Activated T-helper 1 cell treated with anti-CD3 and anti-CD28 coated beads, Interleukin-12 subunit alpha, Interleukin-12 subunit beta, Interleukin-2, Interleukin-4 antibody, amounts not matched to agents 30 ng/mL and 10 ng/mL and 1 ng/mL, durations not matched to agents 14 hours and 24 hours and 36 hours (primary cell): ENCODE measurements around the gene SLC22A8. TPM values are rescaled to one million over a fixed set of nuclear protein-coding genes. Genes with fewer than 3 reads are reported as not detected.

ENCODE experiments used
- DNase-seq: peaks from one replicate; pipeline ENCODE4 v3.0.0; 2021; ENCODE audit warnings: low spot score
- H3K27ac Mint-ChIP-seq: one replicate; pipeline ENCODE4 v1.8.0; 2021; ENCODE audit warnings: mild to moderate bottlenecking, mixed read lengths
- H3K27me3 Mint-ChIP-seq: one replicate; pipeline ENCODE4 v1.8.0; 2022; ENCODE audit warnings: mild to moderate bottlenecking, moderate library complexity, mixed read lengths; ENCODE audit not compliant: insufficient read depth
- H3K36me3 Mint-ChIP-seq: one replicate; pipeline ENCODE4 v1.8.0; 2021; ENCODE audit warnings: low read depth, mixed read lengths
- H3K4me1 Mint-ChIP-seq: one replicate; pipeline ENCODE4 v1.8.0; 2021; ENCODE audit warnings: low read depth, mixed read lengths
- H3K4me3 Mint-ChIP-seq: one replicate; pipeline ENCODE4 v1.8.0; 2021; ENCODE audit warnings: mild to moderate bottlenecking, moderate library complexity, mixed read lengths
- H3K9me3 Mint-ChIP-seq: one replicate; pipeline ENCODE4 v1.8.0; 2021; ENCODE audit warnings: mixed read lengths
- intact Hi-C: fragments of 100-400 bp; cut with micrococcal nuclease; formaldehyde crosslinking; loops from one replicate; pipeline ENCODE4 v1.15.1; 2024
- total RNA-seq: library from RNA; stranded (reverse); gene quantifications from 2 replicates; pipeline ENCODE4 v1.2.3, GENCODE V29; 2022

Gene SLC22A8
- total RNA-seq, 1 donor from 2014 or later: not detected

DNA sequence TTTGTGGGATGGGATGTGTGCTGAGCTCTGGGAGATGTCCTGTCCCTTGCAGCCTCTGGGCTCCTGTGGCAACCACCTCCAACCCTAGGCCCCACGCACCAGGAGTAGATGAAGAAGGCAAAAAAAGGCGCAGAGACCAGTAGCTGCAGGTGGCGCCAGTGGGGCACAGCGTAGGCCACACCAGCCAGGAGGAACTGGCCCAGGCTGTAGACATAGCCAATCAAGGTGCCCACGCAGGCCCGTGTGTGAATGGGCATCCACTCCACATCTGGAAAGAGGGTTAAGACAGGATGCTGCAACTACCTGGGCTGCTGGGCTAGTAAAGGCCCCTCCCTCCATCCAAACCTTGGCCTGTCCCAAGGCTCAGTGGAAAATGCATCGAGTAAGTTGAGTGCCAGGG, 33.9 kb downstream of the SLC22A8 start:
- H3K36me3 Mint-ChIP-seq: no peaks in the 10 kb centered on the region
- H3K27me3 Mint-ChIP-seq: peaks cover under 1% of the 10 kb centered on the region
- no peak for DNase-seq
- H3K4me1 Mint-ChIP-seq: no peaks in the 10 kb centered on the region
- intact Hi-C loops: no loop called here
- H3K27ac Mint-ChIP-seq: no peak overlapping the region
- H3K4me3 Mint-ChIP-seq: no peak overlapping the region
- no peaks in the 10 kb centered on the region for H3K9me3 Mint-ChIP-seq

GRCh38 chr11:62980133-62980760, 35.4 kb downstream of the SLC22A8 start:
- H3K27me3 Mint-ChIP-seq: no peaks in the 10 kb centered on the region
- no peaks in the 10 kb centered on the region for H3K9me3 Mint-ChIP-seq
- H3K36me3 Mint-ChIP-seq: no peaks in the 10 kb centered on the region
- no peak overlapping the region for H3K4me3 Mint-ChIP-seq
- H3K4me1 Mint-ChIP-seq: no peaks in the 10 kb centered on the region
- no peak overlapping the region for H3K27ac Mint-ChIP-seq
- intact Hi-C loops: no loop called here
- no peak for DNase-seq

DNA sequence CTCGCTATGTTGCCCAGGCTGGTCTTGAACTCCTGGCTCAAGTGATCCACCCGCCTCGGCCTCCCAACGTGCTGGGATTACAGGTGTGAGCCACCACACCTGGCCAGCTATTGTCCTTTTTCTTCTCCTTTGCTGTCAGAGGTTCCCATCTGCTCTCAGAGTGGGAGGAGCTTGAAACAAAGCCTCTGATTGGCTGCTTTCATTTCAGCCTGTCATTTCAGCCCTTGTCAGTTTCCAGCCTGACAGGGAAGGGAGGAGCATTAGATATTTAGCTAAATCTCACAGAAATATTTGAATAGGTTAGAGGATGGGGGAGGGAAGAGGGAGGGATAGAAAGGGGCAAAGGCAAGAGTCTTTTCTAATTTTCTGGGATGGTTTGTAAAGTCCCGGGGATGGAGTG, 39.5 kb downstream of the SLC22A8 start:
- DNase-seq: no peak

DNA sequence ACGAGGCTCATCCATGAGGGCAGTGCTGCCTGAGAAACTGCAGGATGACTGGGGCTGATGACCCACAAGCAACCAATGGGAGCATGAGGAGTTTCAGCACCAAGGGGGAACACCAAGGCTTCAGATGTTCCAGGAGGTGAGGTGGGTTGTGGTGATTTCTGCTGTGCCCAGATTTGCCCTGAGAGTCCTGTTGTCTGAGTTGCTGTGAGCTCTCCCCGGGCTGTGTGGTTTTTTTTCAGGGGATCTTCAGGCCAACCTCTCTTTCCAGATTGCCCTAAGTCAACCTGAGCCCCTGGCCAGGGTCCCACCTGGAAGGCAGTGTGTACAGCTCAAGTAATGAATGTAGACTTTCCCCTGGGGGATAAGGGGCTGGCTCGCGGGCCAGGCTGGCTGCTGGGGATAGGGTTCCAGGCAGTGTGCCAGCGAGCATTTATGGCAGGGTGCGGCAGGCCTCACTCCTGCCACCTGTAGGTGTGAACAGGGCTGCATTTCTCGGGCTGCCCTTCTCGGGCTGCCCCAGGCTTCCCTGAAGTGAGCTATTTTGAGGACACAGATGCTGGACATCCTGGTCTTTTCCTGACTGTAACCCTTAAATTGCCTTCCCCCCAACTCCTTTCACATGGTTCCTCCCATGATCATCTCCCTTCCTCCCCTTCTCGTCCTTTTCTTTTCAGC, 40.7 kb downstream of the SLC22A8 start:
- H3K36me3 Mint-ChIP-seq: no peaks in the 10 kb centered on the region
- no peaks in the 10 kb centered on the region for H3K4me1 Mint-ChIP-seq
- peaks cover 3% of the 10 kb centered on the region for H3K27me3 Mint-ChIP-seq
- H3K4me3 Mint-ChIP-seq: no peak overlapping the region
- no peak overlapping the region for H3K27ac Mint-ChIP-seq
- no peak for DNase-seq
- H3K9me3 Mint-ChIP-seq: no peaks in the 10 kb centered on the region
- intact Hi-C loops: loop anchor here (1.0 kb wide), 1 partner anchor 69 kb away; no protein-coding TSS in a partner anchor

More for the DNA sequence above, 39.5 kb downstream of the SLC22A8 start:
- Mint-ChIP-seq H3K27ac (no peak overlapping the region), H3K27me3 (no peaks in the 10 kb centered on the region), H3K9me3 (no peaks in the 10 kb centered on the region), H3K4me3 (no peak overlapping the region), H3K36me3 (no peaks in the 10 kb centered on the region), H3K4me1 (no peaks in the 10 kb centered on the region)
- intact Hi-C loops: no loop called here

GRCh38 chr11:62965574-62965973, 50.1 kb downstream of the SLC22A8 start:
- no peaks in the 10 kb centered on the region for H3K4me1 Mint-ChIP-seq
- no peak for DNase-seq
- peaks cover 20% of the 10 kb centered on the region for H3K27me3 Mint-ChIP-seq
- no peak overlapping the region for H3K4me3 Mint-ChIP-seq
- H3K27ac Mint-ChIP-seq: no peak overlapping the region
- no peaks in the 10 kb centered on the region for H3K9me3 Mint-ChIP-seq
- intact Hi-C loops: no loop called here
- H3K36me3 Mint-ChIP-seq: no peaks in the 10 kb centered on the region

DNA sequence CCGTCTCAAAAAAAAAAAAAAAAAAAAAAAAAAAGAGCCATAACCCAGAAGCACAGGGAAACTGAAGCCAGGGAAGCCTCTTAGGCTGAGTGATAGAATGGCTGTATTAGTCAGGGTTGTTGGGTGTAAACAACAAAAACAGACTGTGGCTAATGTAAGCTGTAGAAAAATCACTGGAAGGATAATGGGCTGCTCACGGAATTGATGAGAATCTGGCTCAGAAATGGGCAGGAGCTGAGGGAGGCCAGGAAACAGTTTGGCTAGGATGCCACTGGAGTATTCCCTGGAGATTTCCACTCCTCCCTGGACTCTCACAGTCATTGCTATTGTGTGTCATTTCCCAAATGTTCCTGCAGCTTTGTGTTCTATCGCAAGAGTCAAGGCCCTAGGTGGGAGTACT, 53.2 kb downstream of the SLC22A8 start:
- intact Hi-C loops: no loop called here
- Mint-ChIP-seq H3K36me3 (no peaks in the 10 kb centered on the region), H3K27me3 (peaks cover 9% of the 10 kb centered on the region), H3K27ac (no peak overlapping the region), H3K4me3 (no peak overlapping the region), H3K4me1 (no peaks in the 10 kb centered on the region), H3K9me3 (no peaks in the 10 kb centered on the region)
- DNase-seq: no peak

DNA sequence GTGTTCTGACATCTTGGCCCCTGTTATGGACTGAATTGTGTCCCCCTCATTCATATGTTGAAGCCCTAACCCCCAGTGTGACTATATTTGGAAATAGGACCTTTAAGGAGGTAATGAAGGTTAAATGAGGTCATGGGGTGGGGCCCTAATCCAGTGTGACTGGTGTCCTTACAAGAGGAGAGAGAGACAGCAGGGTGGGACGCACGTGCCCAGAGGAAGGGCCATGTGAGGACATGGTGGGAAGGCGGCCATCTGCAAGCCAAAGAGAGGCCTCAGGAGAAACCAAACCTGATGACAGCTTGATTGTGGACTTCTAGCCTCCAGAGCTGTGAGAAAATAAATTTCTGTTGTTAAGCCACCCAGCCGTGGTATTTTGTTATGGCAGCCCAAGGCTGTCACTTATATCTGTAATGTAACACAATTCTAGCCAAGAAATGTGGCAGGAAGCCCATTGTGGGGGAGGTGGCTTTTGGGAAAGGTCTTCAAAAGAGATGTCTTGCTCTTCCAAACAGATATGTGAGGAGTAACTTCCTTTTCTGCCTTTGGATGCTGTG, 54.5 kb downstream of the SLC22A8 start:
- Mint-ChIP-seq H3K4me1 (no peaks in the 10 kb centered on the region), H3K4me3 (no peak overlapping the region)

DNA sequence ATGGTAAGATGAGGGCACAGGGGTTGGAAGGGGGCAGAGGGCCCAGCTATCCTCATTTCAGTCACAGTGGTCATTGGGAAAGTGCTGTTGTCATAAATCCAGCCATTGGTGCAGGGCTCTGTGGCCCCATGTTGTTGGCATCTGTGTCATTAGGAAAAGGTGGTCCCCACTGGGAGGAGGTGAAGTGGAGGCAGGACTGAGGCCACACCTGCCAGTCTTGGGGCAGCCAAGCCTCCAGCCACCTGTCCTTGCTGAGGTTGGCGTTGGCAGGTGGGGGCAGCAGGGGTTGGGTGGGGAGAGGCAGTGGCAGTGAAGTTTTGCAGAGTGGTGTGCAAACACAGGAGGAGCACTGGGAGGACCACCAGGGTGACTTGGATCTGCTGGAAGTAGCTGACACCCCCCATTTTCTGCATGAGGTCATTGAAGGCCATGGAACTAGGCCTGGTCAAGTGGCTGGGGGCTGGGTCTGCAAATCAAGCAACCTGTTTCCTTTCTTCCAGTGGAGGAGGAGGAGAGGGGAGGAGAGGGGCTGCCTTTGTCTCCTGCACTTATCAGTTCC, 56.1 kb downstream of the SLC22A8 start:
- no peaks in the 10 kb centered on the region for H3K9me3 Mint-ChIP-seq
- no peak for DNase-seq
- H3K36me3 Mint-ChIP-seq: no peaks in the 10 kb centered on the region
- intact Hi-C loops: no loop called here
- H3K4me1 Mint-ChIP-seq: no peaks in the 10 kb centered on the region
- H3K27ac Mint-ChIP-seq: no peak overlapping the region
- H3K4me3 Mint-ChIP-seq: no peak overlapping the region
- H3K27me3 Mint-ChIP-seq: peaks cover 11% of the 10 kb centered on the region

More for the DNA sequence above, 54.5 kb downstream of the SLC22A8 start:
- no peak overlapping the region for H3K27ac Mint-ChIP-seq
- H3K9me3 Mint-ChIP-seq: no peaks in the 10 kb centered on the region
- DNase-seq: no peak
- peaks cover 11% of the 10 kb centered on the region for H3K27me3 Mint-ChIP-seq
- no peaks in the 10 kb centered on the region for H3K36me3 Mint-ChIP-seq
- intact Hi-C loops: no loop called here

DNA sequence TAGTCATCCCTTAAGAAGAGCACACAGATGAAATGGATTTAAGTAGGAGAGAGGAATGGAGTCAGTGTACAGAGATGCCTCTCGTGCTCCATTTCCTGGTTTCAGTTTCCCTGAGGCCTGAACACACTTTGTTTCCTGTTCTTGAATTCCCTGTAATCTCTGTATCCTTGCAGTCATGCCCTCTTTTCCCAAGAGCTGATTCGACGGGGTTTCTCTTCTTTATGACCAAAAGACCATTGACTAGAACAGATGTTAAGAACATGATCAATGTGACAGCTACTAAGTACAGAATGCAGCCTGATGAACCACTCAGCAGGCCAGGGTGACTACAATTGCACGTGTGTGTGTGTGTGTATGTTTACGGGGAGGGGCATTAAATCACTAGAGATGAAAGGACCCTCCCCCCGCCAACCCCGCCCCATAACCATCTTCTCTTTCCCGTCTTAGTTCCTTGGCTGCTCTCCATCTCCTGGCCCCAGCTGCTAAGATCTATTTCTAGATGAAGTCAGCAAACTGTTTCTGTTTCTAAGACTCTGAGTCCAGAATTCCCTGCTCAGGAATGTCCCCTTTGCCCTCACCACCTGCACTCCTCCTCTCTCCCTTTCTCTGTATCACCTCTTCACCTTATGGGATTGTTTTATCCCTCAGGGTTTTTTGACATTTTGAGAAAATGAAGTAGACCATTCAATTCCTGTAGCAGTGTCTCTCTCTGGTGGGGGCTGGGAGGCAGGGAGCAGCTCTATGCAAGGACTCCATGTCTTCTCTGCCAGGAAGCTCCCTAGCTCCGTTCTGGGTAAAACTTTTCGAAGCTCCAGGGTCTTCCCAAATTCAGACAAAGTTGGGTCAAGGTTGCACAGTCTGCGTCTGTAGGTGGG, 56.9 kb downstream of the SLC22A8 start:
- intact Hi-C loops: no loop called here
- no peaks in the 10 kb centered on the region for H3K4me1 Mint-ChIP-seq
- no peak overlapping the region for H3K4me3 Mint-ChIP-seq
- DNase-seq: no peak
- peaks cover 11% of the 10 kb centered on the region for H3K27me3 Mint-ChIP-seq
- no peak overlapping the region for H3K27ac Mint-ChIP-seq
- H3K9me3 Mint-ChIP-seq: no peaks in the 10 kb centered on the region
- H3K36me3 Mint-ChIP-seq: no peaks in the 10 kb centered on the region

DNA sequence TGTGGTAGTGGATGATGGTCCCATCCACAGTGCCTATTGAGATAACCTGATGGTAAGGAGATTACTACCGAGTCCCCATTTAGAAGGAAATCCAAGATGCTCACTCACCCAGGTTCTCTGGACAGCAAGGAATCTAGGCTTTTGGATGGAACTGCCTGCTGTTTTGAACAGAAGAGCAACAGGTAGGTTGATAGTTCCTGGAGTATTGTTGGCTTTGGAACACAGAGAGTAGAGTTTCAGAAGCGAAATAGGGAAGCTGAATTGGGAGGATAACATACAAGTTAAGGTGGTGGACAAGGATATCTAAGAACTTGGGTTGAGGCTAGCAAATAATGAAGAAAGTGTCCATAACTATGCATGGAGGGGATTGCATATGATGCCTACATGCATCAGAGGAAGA, 58.5 kb downstream of the SLC22A8 start:
- H3K4me1 Mint-ChIP-seq: no peaks in the 10 kb centered on the region
- H3K36me3 Mint-ChIP-seq: no peaks in the 10 kb centered on the region
- DNase-seq: no peak
- no peaks in the 10 kb centered on the region for H3K9me3 Mint-ChIP-seq
- H3K27ac Mint-ChIP-seq: no peak overlapping the region
- peaks cover 9% of the 10 kb centered on the region for H3K27me3 Mint-ChIP-seq
- intact Hi-C loops: no loop called here
- H3K4me3 Mint-ChIP-seq: no peak overlapping the region

GRCh38 chr11:62954478-62954877, 61.2 kb downstream of the SLC22A8 start:
- H3K4me1 Mint-ChIP-seq: no peaks in the 10 kb centered on the region
- intact Hi-C loops: no loop called here
- peaks cover 12% of the 10 kb centered on the region for H3K27me3 Mint-ChIP-seq
- no peaks in the 10 kb centered on the region for H3K36me3 Mint-ChIP-seq
- no peaks in the 10 kb centered on the region for H3K9me3 Mint-ChIP-seq
- H3K4me3 Mint-ChIP-seq: no peak overlapping the region
- H3K27ac Mint-ChIP-seq: no peak overlapping the region
- DNase-seq: no peak

DNA sequence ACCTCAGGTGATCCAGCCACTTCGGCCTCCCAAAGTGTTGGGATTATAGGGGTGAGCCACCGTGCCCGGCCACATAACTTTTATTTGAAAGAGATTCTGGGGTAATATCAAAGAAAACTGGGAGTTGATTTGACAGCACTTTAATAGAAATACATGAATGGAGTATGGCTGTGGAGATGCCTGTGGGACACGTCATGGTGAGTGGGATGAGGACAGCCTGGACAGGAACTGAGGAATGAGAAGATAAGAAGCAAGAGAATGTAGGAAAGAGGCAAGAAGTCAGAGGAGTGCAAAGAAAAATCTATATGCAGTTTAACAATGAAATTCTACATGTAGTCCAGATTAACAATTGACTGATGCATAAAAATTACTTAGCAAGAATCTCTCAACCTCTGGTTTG, 61.8 kb downstream of the SLC22A8 start:
- no peaks in the 10 kb centered on the region for H3K36me3 Mint-ChIP-seq
- H3K27ac Mint-ChIP-seq: no peak overlapping the region
- intact Hi-C loops: no loop called here
- no peak for DNase-seq
- H3K4me3 Mint-ChIP-seq: no peak overlapping the region
- H3K9me3 Mint-ChIP-seq: no peaks in the 10 kb centered on the region
- no peaks in the 10 kb centered on the region for H3K4me1 Mint-ChIP-seq
- peaks cover 16% of the 10 kb centered on the region for H3K27me3 Mint-ChIP-seq
